Thyroid gland (tissue), 4 donors: ENCODE data around the gene PCSK2. TPM values are rescaled to one million over a fixed set of nuclear protein-coding genes. Genes with fewer than 3 reads are reported as not detected.

Experiments used
- DNase-seq, 2 donors: peaks; one replicate each; pipeline ENCODE4 v3.0.0-alpha.2; 2019
- H3K27ac ChIP-seq, 3 donors: fragments of 200-600 bp; sonication (generic); 1 replicate in 2 of 3; 2 replicates in 1 of 3; pipeline ENCODE4 v1.5.1; 2016 to 2019; ENCODE audit warnings: mild to moderate bottlenecking in 1 of 3, moderate library complexity in 1 of 3
- H3K27me3 ChIP-seq: fragments of 200-600 bp; sonication (generic); one replicate; pipeline ENCODE4 v1.5.1; 2019
- H3K36me3 ChIP-seq, 2 donors: fragments of 200-600 bp; sonication (generic); one replicate each; pipeline ENCODE4 v1.5.1; 2016 to 2019
- H3K4me1 ChIP-seq, 2 donors: fragments of 200-600 bp; sonication (generic); one replicate each; pipeline ENCODE4 v1.5.1; 2017 to 2019
- H3K4me3 ChIP-seq, 3 donors: fragments of 200-600 bp; sonication (generic); replicated peaks in 1 of 3; 1 replicate in 2 of 3; 2 replicates in 1 of 3; pipeline ENCODE4 v1.5.1; 2016; ENCODE audit warnings: mild to moderate bottlenecking in 1 of 3
- H3K9me3 ChIP-seq: fragments of 200-600 bp; sonication (generic); one replicate; pipeline ENCODE4 v1.5.1; 2017
- POLR2A ChIP-seq, 2 donors: fragments of 450-650 bp; IDR thresholded peaks; one replicate each; pipeline ENCODE4 v1.6.1; 2017; ENCODE audit warnings: antibody characterized with exemption in 2 of 2, mild to moderate bottlenecking in 2 of 2, moderate library complexity in 1 of 2
- WGBS, 2 donors: methylation state at CpG; one replicate each; pipeline ENCODE4 v1.1.5; 2017; 5-methylcytosine and 5-hydroxymethylcytosine counted together
- intact Hi-C: fragments of 100-400 bp; cut with DNase I; formaldehyde crosslinking; loops from one replicate; pipeline ENCODE4 v1.15.1; 2023
- total RNA-seq, 4 donors: library from RNA; depleted of rRNA; stranded (reverse); fragments of >200 nt; gene quantifications; one replicate each; pipeline ENCODE4 v1.2.3, GENCODE V29; 2016
- TF ChIP-seq, protein P1 (sequence below), 6 experiments: fragments of 200-600 bp in 3 of 6; fragments of 450-650 bp in 3 of 6; sonication (generic) in 3 of 6; IDR thresholded peaks; one replicate each; pipeline ENCODE4 v1.5.1; 2016 to 2019; ENCODE audit warnings: antibody characterized with exemption in 6 of 6, mild to moderate bottlenecking in 2 of 6, inconsistent platforms in 1 of 6, moderate library complexity in 1 of 6

Gene PCSK2
- total RNA-seq, 4 donors from 2014 or later, result 43.2 to 242 (median 112) TPM

DNA sequence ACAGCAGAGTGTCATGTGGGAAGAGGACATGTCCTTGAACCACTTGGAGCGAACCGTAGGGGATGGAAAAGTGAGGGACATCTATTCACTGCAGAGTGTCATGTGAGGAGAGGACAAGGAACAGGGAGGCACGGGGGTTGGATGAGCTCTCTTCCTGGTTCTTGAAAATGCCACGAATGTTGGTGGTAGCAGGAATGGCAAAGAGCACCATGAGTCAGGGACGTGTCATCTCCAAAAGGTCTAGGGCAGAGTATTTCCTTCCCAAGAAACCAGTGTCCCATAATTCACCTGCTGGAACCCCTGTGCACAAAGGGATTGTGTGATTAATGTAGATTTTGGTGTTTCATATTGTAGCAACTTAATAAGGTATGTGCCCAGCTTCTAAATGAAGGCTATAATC is 167.6 kb downstream of the PCSK2 start:
- TF ChIP-seq POLR2A (IDR thresholded peaks at IDR 0.05), result no peak
- TF ChIP-seq, protein P1, sequence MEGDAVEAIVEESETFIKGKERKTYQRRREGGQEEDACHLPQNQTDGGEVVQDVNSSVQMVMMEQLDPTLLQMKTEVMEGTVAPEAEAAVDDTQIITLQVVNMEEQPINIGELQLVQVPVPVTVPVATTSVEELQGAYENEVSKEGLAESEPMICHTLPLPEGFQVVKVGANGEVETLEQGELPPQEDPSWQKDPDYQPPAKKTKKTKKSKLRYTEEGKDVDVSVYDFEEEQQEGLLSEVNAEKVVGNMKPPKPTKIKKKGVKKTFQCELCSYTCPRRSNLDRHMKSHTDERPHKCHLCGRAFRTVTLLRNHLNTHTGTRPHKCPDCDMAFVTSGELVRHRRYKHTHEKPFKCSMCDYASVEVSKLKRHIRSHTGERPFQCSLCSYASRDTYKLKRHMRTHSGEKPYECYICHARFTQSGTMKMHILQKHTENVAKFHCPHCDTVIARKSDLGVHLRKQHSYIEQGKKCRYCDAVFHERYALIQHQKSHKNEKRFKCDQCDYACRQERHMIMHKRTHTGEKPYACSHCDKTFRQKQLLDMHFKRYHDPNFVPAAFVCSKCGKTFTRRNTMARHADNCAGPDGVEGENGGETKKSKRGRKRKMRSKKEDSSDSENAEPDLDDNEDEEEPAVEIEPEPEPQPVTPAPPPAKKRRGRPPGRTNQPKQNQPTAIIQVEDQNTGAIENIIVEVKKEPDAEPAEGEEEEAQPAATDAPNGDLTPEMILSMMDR (IDR thresholded peaks at IDR 0.05), result no peak
- Histone ChIP-seq H3K27me3 (no peaks in the 10 kb centered on the region), H3K36me3 (no peaks in the 10 kb centered on the region), H3K9me3 (no peaks in the 10 kb centered on the region), H3K4me1 (no peaks in the 10 kb centered on the region), H3K27ac (no peak overlapping the region), H3K4me3 (no peak overlapping the region)
- no peak for DNase-seq
- intact Hi-C loops, result no loop called here
- 77 to 82% methylated on average over 5 of the region's 5 CpGs for WGBS, 2 donors

DNA sequence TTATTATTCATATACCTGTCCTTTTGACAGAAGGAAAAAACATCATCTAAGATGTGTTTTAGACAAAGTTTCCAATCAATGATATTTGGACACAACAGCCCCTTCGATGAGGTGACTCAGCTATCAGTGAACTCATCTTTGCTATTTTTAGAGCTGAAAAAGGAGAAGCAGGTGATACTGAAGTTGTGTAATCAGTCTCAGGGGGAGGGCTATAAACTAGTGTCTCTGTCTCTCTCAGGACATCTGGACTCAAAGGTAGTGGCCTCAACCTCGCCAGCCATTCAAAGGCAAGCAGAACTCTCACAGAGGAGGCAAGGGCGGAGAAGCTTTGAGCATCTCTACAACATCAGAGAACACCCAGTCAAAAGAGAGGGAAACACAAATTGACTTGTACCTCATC is 168.9 kb downstream of the PCSK2 start:
- H3K4me1 ChIP-seq, result no peaks in the 10 kb centered on the region
- no peaks in the 10 kb centered on the region for H3K27me3 ChIP-seq
- intact Hi-C loops, result no loop called here
- no peak overlapping the region for H3K27ac ChIP-seq
- 75 to 80% methylated on average over 3 of the region's 3 CpGs for WGBS, 2 donors
- no peak for TF ChIP-seq POLR2A (IDR thresholded peaks at IDR 0.05)
- TF ChIP-seq, protein P1 (IDR thresholded peaks at IDR 0.05), result no peak
- DNase-seq, result no peak
- no peaks in the 10 kb centered on the region for H3K36me3 ChIP-seq
- no peak overlapping the region for H3K4me3 ChIP-seq
- no peaks in the 10 kb centered on the region for H3K9me3 ChIP-seq

DNA sequence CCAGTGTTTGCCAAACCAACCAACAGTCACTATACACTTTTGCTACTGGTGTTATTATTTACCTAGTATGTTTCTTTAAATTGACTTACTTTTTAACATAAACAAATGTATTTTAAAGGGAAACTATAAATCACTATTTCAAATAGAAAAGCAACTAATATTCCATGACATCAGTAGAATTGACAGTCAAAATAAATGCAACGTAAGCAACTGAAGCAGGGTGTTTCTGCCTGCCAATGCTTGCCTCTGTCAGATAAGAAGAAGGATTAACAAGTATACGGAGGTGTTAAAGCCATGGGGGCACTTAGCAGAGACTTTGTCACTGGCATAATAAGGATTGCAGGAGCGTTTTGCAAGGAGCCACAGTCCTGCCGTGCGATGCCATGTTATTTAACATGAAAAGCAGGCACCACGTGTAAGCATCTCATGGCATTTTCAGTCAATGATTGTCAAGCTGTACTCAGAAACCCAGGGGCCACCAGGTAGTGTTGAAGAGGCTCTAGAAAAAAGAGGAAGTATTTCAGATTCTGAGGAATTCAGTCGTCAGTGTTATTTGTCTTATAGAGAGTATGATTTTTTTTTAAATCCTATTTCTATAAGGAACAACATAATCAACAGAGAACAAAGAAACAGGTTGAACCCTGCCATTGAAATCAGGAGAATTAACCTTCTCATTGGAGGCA is 172.6 kb downstream of the PCSK2 start:
- WGBS, 2 donors, result 37 to 44% methylated on average over 7 of the region's 7 CpGs
- H3K9me3 ChIP-seq, result no peaks in the 10 kb centered on the region
- TF ChIP-seq POLR2A (IDR thresholded peaks at IDR 0.05), result no peak
- TF ChIP-seq, protein P1 (IDR thresholded peaks at IDR 0.05), result no peak
- intact Hi-C loops, result no loop called here
- H3K4me1 ChIP-seq, result no peaks in the 10 kb centered on the region
- H3K27me3 ChIP-seq, result no peaks in the 10 kb centered on the region
- no peak for DNase-seq
- no peak overlapping the region for H3K4me3 ChIP-seq
- no peak overlapping the region for H3K27ac ChIP-seq
- H3K36me3 ChIP-seq, result no peaks in the 10 kb centered on the region

DNA sequence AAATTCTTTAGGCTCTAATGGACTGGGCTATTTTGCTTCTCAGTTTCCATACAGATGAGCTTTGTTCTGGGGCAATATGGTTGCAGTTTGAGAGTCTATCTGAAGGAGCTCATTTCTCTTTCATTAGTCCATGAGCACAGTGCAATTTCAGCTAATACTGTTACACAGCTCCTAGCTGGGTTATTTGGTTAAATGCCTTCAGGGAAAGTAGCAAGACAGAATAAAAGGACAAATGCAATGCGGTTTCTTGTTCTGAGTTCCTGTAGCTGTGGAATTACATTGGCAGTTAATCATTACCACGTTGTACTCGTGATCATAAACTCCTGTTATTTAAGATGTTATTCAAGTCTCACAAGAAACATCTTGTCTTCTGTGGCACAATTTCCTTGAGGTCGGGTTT is 176.6 kb downstream of the PCSK2 start:
- Histone ChIP-seq H3K27ac (no peak overlapping the region), H3K4me1 (no peaks in the 10 kb centered on the region), H3K4me3 (no peak overlapping the region), H3K9me3 (no peaks in the 10 kb centered on the region), H3K27me3 (no peaks in the 10 kb centered on the region), H3K36me3 (no peaks in the 10 kb centered on the region)
- TF ChIP-seq, protein P1 (IDR thresholded peaks at IDR 0.05), result no peak
- TF ChIP-seq POLR2A (IDR thresholded peaks at IDR 0.05), result no peak
- 82 to 91% methylated on average over 4 of the region's 4 CpGs for WGBS, 2 donors
- intact Hi-C loops, result no loop called here
- DNase-seq, result no peak

DNA sequence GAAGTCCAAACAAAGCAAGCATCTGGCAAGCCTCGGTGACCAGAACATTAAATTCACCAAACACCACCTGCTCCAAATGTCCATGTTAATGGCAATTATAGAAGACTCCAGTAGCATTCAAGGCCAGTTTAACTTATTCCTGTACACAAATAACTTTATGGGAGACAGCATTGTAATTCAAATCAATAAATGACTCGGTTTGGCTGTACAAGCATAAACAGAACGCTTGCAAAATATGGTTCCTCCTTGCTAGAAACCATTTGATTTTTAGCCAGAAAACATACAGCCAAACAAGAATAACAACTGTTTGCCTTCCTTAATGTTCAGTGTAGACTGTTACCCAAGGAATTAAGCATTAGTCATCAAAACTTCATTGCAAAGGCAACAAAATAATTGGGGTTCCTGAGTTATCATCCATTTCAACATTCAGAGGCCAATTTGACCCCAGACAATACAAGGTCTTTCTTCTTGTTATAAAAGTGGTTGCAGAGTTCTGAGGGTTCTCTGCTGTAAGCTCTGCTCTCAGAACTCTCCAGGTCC is 179.3 kb downstream of the PCSK2 start:
- Histone ChIP-seq H3K27me3 (no peaks in the 10 kb centered on the region), H3K4me3 (no peak overlapping the region), H3K36me3 (no peaks in the 10 kb centered on the region), H3K9me3 (no peaks in the 10 kb centered on the region), H3K4me1 (no peaks in the 10 kb centered on the region), H3K27ac (no peak overlapping the region)
- 75 to 81% methylated on average over 3 of the region's 3 CpGs for WGBS, 2 donors
- TF ChIP-seq, protein P1 (IDR thresholded peaks at IDR 0.05), result no peak
- TF ChIP-seq POLR2A (IDR thresholded peaks at IDR 0.05), result no peak
- no peak for DNase-seq
- intact Hi-C loops, result no loop called here
